OCI-LY1 (cell line): ENCODE results near the gene GPR180.
A peak's percentile ranks its signal among the peaks of the same experiment; 100 is the strongest.

Experiments used
- H2AFZ ChIP-seq: fragments of 200-600 bp; sonication (generic), shearing (Covaris generic); 2 replicates; pipeline ENCODE4 v1.6.0; 2014; ENCODE audit warnings: antibody characterized with exemption, mild to moderate bottlenecking, low read length
- H3F3A ChIP-seq: fragments of 200-600 bp; sonication (generic), shearing (Covaris generic); 2 replicates; pipeline ENCODE4 v1.6.0; 2014; ENCODE audit warnings: mild to moderate bottlenecking, antibody characterized with exemption, low read length, moderate library complexity; ENCODE audit not compliant: insufficient read depth
- H3K27ac ChIP-seq: fragments of 200-600 bp; sonication (generic); 2 replicates; pipeline ENCODE4 v1.5.1; 2014; ENCODE audit warnings: low read length, mixed run types, mild to moderate bottlenecking, low read depth; ENCODE audit not compliant: poor library complexity, severe bottlenecking
- H3K27me3 ChIP-seq: fragments of 200-600 bp; sonication (generic); 2 replicates; pipeline ENCODE4 v1.6.0; 2014; ENCODE audit warnings: antibody characterized with exemption, mild to moderate bottlenecking, low read length, moderate library complexity; ENCODE audit not compliant: insufficient read depth
- H3K36me3 ChIP-seq: fragments of 200-600 bp; sonication (generic); 2 replicates; pipeline ENCODE4 v1.6.1; 2014; ENCODE audit warnings: mild to moderate bottlenecking, antibody characterized with exemption, low read length, moderate library complexity, mixed read lengths; ENCODE audit not compliant: insufficient read depth
- H3K4me1 ChIP-seq: fragments of 200-600 bp; sonication (generic); 2 replicates; pipeline ENCODE4 v1.5.1; 2014; ENCODE audit warnings: mild to moderate bottlenecking, low read length, moderate library complexity; ENCODE audit not compliant: insufficient read depth, severe bottlenecking
- H3K4me2 ChIP-seq: fragments of 200-600 bp; sonication (generic), shearing (Covaris generic); 2 replicates; pipeline ENCODE4 v1.6.1; 2014; ENCODE audit warnings: low read length
- H3K4me3 ChIP-seq: fragments of 200-600 bp; sonication (generic); 2 replicates; pipeline ENCODE4 v1.5.1; 2014; ENCODE audit warnings: low read length, low read depth, mild to moderate bottlenecking, mixed read lengths; ENCODE audit not compliant: poor library complexity, severe bottlenecking
- H3K79me2 ChIP-seq: fragments of 200-600 bp; shearing (Covaris generic); 2 replicates; pipeline ENCODE4 v1.6.1; 2016; ENCODE audit warnings: mixed run types, low read length, mixed read lengths; ENCODE audit not compliant: insufficient read depth
- H3K9ac ChIP-seq: fragments of 200-600 bp; sonication (generic), shearing (Covaris generic); 2 replicates; pipeline ENCODE4 v1.6.1; 2014; ENCODE audit warnings: mild to moderate bottlenecking, low read length, mixed read lengths
- H3K9me2 ChIP-seq: fragments of 200-600 bp; sonication (generic), shearing (Covaris generic); 2 replicates; pipeline ENCODE4 v1.6.1; 2014; ENCODE audit warnings: low read depth, mild to moderate bottlenecking, low read length, mixed read lengths
- H3K9me3 ChIP-seq: fragments of 200-600 bp; shearing (Covaris generic); 2 replicates; pipeline ENCODE4 v1.6.1; 2014; ENCODE audit warnings: low read length, mixed read lengths
- H4K20me1 ChIP-seq: fragments of 200-600 bp; sonication (generic), shearing (Covaris generic); 2 replicates; pipeline ENCODE4 v1.6.0; 2016; ENCODE audit warnings: mild to moderate bottlenecking, low read length; ENCODE audit not compliant: insufficient read depth
- CTCF ChIP-seq: fragments of 200-600 bp; sonication (generic), shearing (Covaris generic); IDR thresholded peaks from 2 replicates; pipeline ENCODE4 v1.5.1; 2017; ENCODE audit warnings: mild to moderate bottlenecking, antibody characterized with exemption, low read length, moderate library complexity, mixed read lengths
- EZH2 ChIP-seq: fragments of 200-600 bp; sonication (generic), shearing (Covaris generic); IDR thresholded peaks from 2 replicates; pipeline ENCODE4 v1.8.0; 2017; ENCODE audit warnings: borderline replicate concordance, mixed run types, mild to moderate bottlenecking, antibody characterized with exemption, low read length, moderate library complexity, mixed read lengths

GPR180 gene

GRCh38 chr13:94658926-94659597 lies 57.4 kb downstream of the GPR180 start:
- Histone ChIP-seq H3K9ac (no peak overlapping the region), H3K27me3 (no peaks in the 10 kb centered on the region), H3K4me2 (no peak overlapping the region), H4K20me1 (no peaks in the 10 kb centered on the region), H3K4me1 (no peaks in the 10 kb centered on the region), H3K79me2 (no peaks in the 10 kb centered on the region), H3K9me3 (no peaks in the 10 kb centered on the region), H3F3A (no peaks in the 10 kb centered on the region), H3K4me3 (no peak overlapping the region), H3K9me2 (no peaks in the 10 kb centered on the region), H3K27ac (no peak overlapping the region), H2AFZ (no peak overlapping the region), H3K36me3 (no peaks in the 10 kb centered on the region)
- TF ChIP-seq CTCF (no peak), EZH2 (no peak)

GRCh38 chr13:94659598-94659946 lies 57.9 kb downstream of the GPR180 start:
- Histone ChIP-seq H3K27me3 (no peaks in the 10 kb centered on the region), H3K9me3 (no peaks in the 10 kb centered on the region), H2AFZ (no peak overlapping the region), H3K4me2 (no peak overlapping the region), H3K9me2 (no peaks in the 10 kb centered on the region), H3F3A (no peaks in the 10 kb centered on the region), H4K20me1 (no peaks in the 10 kb centered on the region), H3K27ac (no peak overlapping the region), H3K79me2 (no peaks in the 10 kb centered on the region), H3K36me3 (no peaks in the 10 kb centered on the region), H3K9ac (no peak overlapping the region), H3K4me3 (no peak overlapping the region), H3K4me1 (no peaks in the 10 kb centered on the region)
- TF ChIP-seq EZH2 = no peak
- no peak for TF ChIP-seq CTCF

- H3K9me3 ChIP-seq = no peaks in the 10 kb centered on the region
- H3K79me2 ChIP-seq = no peaks in the 10 kb centered on the region
- H3K4me3 ChIP-seq = no peak overlapping the region
- H3K9me2 ChIP-seq = no peaks in the 10 kb centered on the region
- H3K4me1 ChIP-seq = no peaks in the 10 kb centered on the region
- H3F3A ChIP-seq = no peaks in the 10 kb centered on the region
- H3K27ac ChIP-seq = no peak overlapping the region
- H3K36me3 ChIP-seq = no peaks in the 10 kb centered on the region
- TF ChIP-seq EZH2 (no peak), CTCF (peak; percentile 56; the same call in 1 of the 2 replicates)
- H3K27me3 ChIP-seq = peaks cover 5% of the 10 kb centered on the region; the same call in 1 of the 2 replicates
- no peak overlapping the region for H2AFZ ChIP-seq
- H4K20me1 ChIP-seq = no peaks in the 10 kb centered on the region
- H3K4me2 ChIP-seq = no peak overlapping the region
- no peak overlapping the region for H3K9ac ChIP-seq
These were observed 59.2 kb downstream of the GPR180 start for GRCh38 chr13:94660695-94661326.
